Measurements from ENCODE around the gene AK3.

AK3 gene

GRCh38 chr9:4704129-4704528 is 36.9 kb downstream of the AK3 start:
- DNase-seq (ENCODE audit: low spot score) = no peak

GRCh38 chr9:4701526-4701925 is 39.5 kb downstream of the AK3 start:
- DNase-seq (ENCODE audit: low spot score) = no peak

- no peak for DNase-seq (ENCODE audit: low spot score)
Measured at GRCh38 chr9:4700932-4701331, 40.1 kb downstream of the AK3 start.

GRCh38 chr9:4700091-4700490 is 40.9 kb downstream of the AK3 start:
- peak; percentile 54 for DNase-seq (ENCODE audit: low spot score)

GRCh38 chr9:4691795-4692194 is 49.2 kb downstream of the AK3 start:
- DNase-seq (ENCODE audit: low spot score) = peak; percentile 40

- DNase-seq (ENCODE audit: low spot score) = no peak
Measured at GRCh38 chr9:4690144-4690543, 50.9 kb downstream of the AK3 start.

- no peak for DNase-seq (ENCODE audit: low spot score)
Measured at GRCh38 chr9:4689687-4690104, 51.3 kb downstream of the AK3 start.

GRCh38 chr9:4689021-4689420 is 52.0 kb downstream of the AK3 start:
- peak; percentile 26 for DNase-seq (ENCODE audit: low spot score)

GRCh38 chr9:4686584-4686983 is 54.4 kb downstream of the AK3 start:
- no peak for DNase-seq (ENCODE audit: low spot score)

- DNase-seq (ENCODE audit: low spot score) = no peak
Measured at GRCh38 chr9:4686112-4686511, 54.9 kb downstream of the AK3 start.

GRCh38 chr9:4684820-4685219 is 56.2 kb downstream of the AK3 start:
- no peak for DNase-seq (ENCODE audit: low spot score)

- peak; percentile 43 for DNase-seq (ENCODE audit: low spot score)
Measured at GRCh38 chr9:4680750-4681149, 60.3 kb downstream of the AK3 start.

GRCh38 chr9:4680173-4680525 is 60.9 kb downstream of the AK3 start:
- DNase-seq (ENCODE audit: low spot score) = no peak

- DNase-seq (ENCODE audit: low spot score) = peak; percentile 96
Measured at GRCh38 chr9:4679268-4680172, 61.5 kb downstream of the AK3 start, which contains the start of gene CDC37L1. TSS of gene CDC37L1 (plus strand) at chr9:4679569. CDS start at chr9:4679768, 199 bp downstream.

GRCh38 chr9:4678679-4679267 is 62.2 kb downstream of the AK3 start:
- peak; percentile 52 for DNase-seq (ENCODE audit: low spot score)

GRCh38 chr9:4677392-4677791 is 63.6 kb downstream of the AK3 start:
- no peak for DNase-seq (ENCODE audit: low spot score)

GRCh38 chr9:4674783-4675182 is 66.2 kb downstream of the AK3 start:
- DNase-seq (ENCODE audit: low spot score) = no peak

GRCh38 chr9:4671737-4672136 is 69.3 kb downstream of the AK3 start:
- DNase-seq (ENCODE audit: low spot score) = no peak

GRCh38 chr9:4670591-4670990 is 70.4 kb downstream of the AK3 start:
- DNase-seq (ENCODE audit: low spot score) = no peak

- no peak for DNase-seq (ENCODE audit: low spot score)
Measured at GRCh38 chr9:4669890-4670289, 71.1 kb downstream of the AK3 start.

GRCh38 chr9:4668604-4669003 is 72.4 kb downstream of the AK3 start:
- DNase-seq (ENCODE audit: low spot score) = no peak

- DNase-seq (ENCODE audit: low spot score) = no peak
Measured at GRCh38 chr9:4667681-4668080, 73.3 kb downstream of the AK3 start.

- no peak for DNase-seq (ENCODE audit: low spot score)
Measured at GRCh38 chr9:4666042-4666699, 74.8 kb downstream of the AK3 start, which contains the start of gene SPATA6L. TSS of gene SPATA6L (minus strand) at chr9:4666480. CDS start at chr9:4666250, 230 bp downstream.

Measured in hematopoietic multipotent progenitor cell treated with erythropoietin and hydrocortisone succinate and interleukin-3 and kit ligand, for 15 days (in vitro differentiated cells).